A549 (cell line): Measurements from ENCODE around the gene GLS. TPM values are rescaled to one million over a fixed set of nuclear protein-coding genes. Genes with fewer than 3 reads are reported as not detected.
A peak's percentile ranks its signal among the peaks of the same experiment; 100 is the strongest.

Source experiments
- ATAC-seq, 2 experiments: fragments of 200-7000 bp in 1 of 2; fragments of >200 bp in 1 of 2; cut with Nextera tagmentation in 1 of 2; cut with Tn5 transposase in 1 of 2; 3 replicates each; pipeline versions ENCODE4 v1.8.0 to v1.9.1; 2018 to 2020; ENCODE audit warnings: mild to moderate bottlenecking in 1 of 2, moderate library complexity in 1 of 2
- CTCF ChIA-PET: fragments of 300-600 bp; sonication (Branson Sonifier 250); formaldehyde crosslinking; extraction: SDS; loops from one replicate; lab custom pipeline; 2021; ENCODE audit warnings: antibody characterized with exemption, inconsistent platforms; lab: Yijun Ruan, JAX
- POLR2A ChIA-PET: fragments of 350-600 bp; formaldehyde crosslinking; extraction: SDS; loops from one replicate; lab custom pipeline; 2021; ENCODE audit warnings: antibody characterized with exemption, inconsistent platforms; lab: Yijun Ruan, JAX
- DNase-seq, 2 experiments: peaks; one replicate each; pipeline versions ENCODE4 v3.0.0 to v3.0.0-alpha.2; 2011 to 2016; ENCODE audit warnings: low read depth in 1 of 2, low spot score in 1 of 2
- FAIRE-seq: peaks from 2 replicates; lab custom pipeline; 2011; peaks lifted over from hg19 to GRCh38; lab: Jason Lieb, UNC
- H3K27ac ChIP-seq, 2 experiments: fragments of >200 bp; sonication (Bioruptor Twin); formaldehyde crosslinking; 3 replicates each; pipeline ENCODE4 v1.5.1; 2016 to 2017
- H3K4me1 ChIP-seq: fragments of >200 bp; sonication (Bioruptor Twin); formaldehyde crosslinking; 3 replicates; pipeline ENCODE4 v1.6.1; 2016
- H3K4me2 ChIP-seq: fragments of >200 bp; sonication (Bioruptor Twin); formaldehyde crosslinking; 3 replicates; pipeline ENCODE4 v1.6.1; 2016
- H3K4me3 ChIP-seq: fragments of >200 bp; sonication (Bioruptor Twin); formaldehyde crosslinking; 3 replicates; pipeline ENCODE4 v1.5.1; 2016
- H3K9me3 ChIP-seq: fragments of >200 bp; sonication (Bioruptor Twin); formaldehyde crosslinking; 3 replicates; pipeline ENCODE4 v1.6.1; 2016
- CTCF ChIP-seq: fragments of >200 bp; sonication (Bioruptor Twin); formaldehyde crosslinking; IDR thresholded peaks from 3 replicates; pipeline ENCODE4 v1.5.1; 2016
- FOSL2 ChIP-seq, 2 experiments: fragments of 450-650 bp in 1 of 2; fragments of >200 bp in 1 of 2; sonication (Bioruptor Twin) in 1 of 2; formaldehyde crosslinking; IDR thresholded peaks; 2 replicates each; pipeline versions ENCODE4 v1.5.0 to v1.6.1; 2016 to 2020; ENCODE audit warnings: mild to moderate bottlenecking in 1 of 2, moderate library complexity in 1 of 2
- GATA3 ChIP-seq: IDR thresholded peaks from 2 replicates; pipeline ENCODE4 v1.6.1; 2012; ENCODE audit warnings: borderline replicate concordance
- HOXA7 ChIP-seq: fragments of 250-450 bp; sonication (Bioruptor Pico); IDR thresholded peaks from 2 replicates; pipeline ENCODE4 v1.5.0; 2020; ENCODE audit warnings: mild to moderate bottlenecking, moderate library complexity
- KDM5A ChIP-seq: fragments of 200-600 bp; sonication (generic); IDR thresholded peaks from 2 replicates; pipeline ENCODE4 v1.6.1; 2016; ENCODE audit warnings: antibody characterized with exemption, mild to moderate bottlenecking
- NFE2L2 ChIP-seq: fragments of 150-350 bp; conservative IDR thresholded peaks from 2 replicates; pipeline ENCODE4 v1.6.1; 2014; ENCODE audit warnings: low read length
- POLR2AphosphoS2 ChIP-seq: conservative IDR thresholded peaks from 2 replicates; pipeline ENCODE4 v1.6.1; 2012; ENCODE audit warnings: low read length, improper control_type of control experiment, inconsistent platforms
- SREBF2 ChIP-seq: fragments of 450-650 bp; IDR thresholded peaks from 2 replicates; pipeline ENCODE4 v1.6.1; 2014; ENCODE audit warnings: mild to moderate bottlenecking, moderate library complexity
- WGBS: methylation state at CpG from one replicate; pipeline ENCODE4 v1.1.6; 2017; ENCODE audit errors: missing lambda C conversion rate; 5-methylcytosine and 5-hydroxymethylcytosine counted together
- polyA plus RNA-seq, 4 experiments: library from polyadenylated mRNA; depleted of rRNA in 3 of 4; stranded (reverse); fragments of >200 nt; fragmentation: RNase III in 1 of 4; extraction: RNeasy Plus Mini Kit Qiagen cat#74134 plus additional on column Dnase treatment in 1 of 4; gene quantifications; 2 replicates in 3 of 4; 3 replicates in 1 of 4; pipeline ENCODE4 v1.2.3, GENCODE V29; 2011 to 2017
- TF ChIP-seq, protein P1 (sequence below): IDR thresholded peaks from 2 replicates; pipeline ENCODE4 v1.6.1; 2012
- TF ChIP-seq, protein P2 (sequence below): fragments of 450-650 bp; IDR thresholded peaks from 2 replicates; pipeline ENCODE4 v1.6.1; 2014; ENCODE audit warnings: antibody characterized with exemption

The GLS gene
- polyA plus RNA-seq, 2 of the 4 experiments (the other 2 are of a cell fraction): 269 to 321 TPM

DNA sequence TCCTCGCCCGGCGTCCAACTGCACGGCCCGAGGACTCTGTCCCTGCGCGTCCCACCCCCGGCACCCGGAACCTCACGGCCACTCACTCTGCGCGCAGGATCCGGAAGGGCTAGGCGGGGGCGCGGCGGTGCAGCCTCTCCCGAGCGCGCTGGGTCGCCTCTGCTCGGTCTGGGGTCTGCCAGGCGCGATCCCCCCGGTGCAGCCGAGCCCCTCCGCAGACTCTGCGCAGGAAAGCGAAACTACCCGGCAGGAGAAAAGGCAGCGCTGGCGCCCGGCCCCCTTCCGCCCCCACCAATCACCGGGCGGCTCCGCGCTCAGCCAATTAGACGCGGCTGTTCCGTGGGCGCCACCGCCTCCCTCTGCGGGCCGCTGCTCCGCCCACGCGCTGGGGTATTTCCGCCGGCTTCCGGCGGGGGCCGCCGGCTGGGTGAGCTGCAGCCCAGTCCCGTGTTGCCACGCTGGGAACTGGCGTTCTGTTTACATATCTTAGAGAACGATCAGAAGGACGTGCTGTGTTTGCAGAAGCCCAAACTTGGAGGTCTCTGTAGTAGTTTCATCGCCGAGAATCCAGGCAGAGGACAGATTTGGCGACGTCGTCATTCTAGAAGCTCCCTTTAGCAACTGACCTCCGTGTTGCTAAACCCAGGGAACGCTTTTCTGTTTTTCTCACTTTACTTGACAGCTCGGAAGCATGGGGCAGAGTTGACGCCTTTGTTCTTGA, 133.5 kb downstream of the GLS start, which contains the start of gene STAT1 (continued):
- TF ChIP-seq, protein P1, sequence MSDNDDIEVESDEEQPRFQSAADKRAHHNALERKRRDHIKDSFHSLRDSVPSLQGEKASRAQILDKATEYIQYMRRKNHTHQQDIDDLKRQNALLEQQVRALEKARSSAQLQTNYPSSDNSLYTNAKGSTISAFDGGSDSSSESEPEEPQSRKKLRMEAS: peak; percentile 95
- TF ChIP-seq FOSL2 (IDR thresholded peaks at IDR 0.05) (no peak), FOSL2 (CRISPR knock-in tag; IDR thresholded peaks at IDR 0.05) (no peak; the same call in none of the 2 replicates), HOXA7 (no peak), GATA3 (peak; percentile 53; the same call in 1 of the 2 replicates), POLR2AphosphoS2 (no peak), CTCF (no peak), KDM5A (peak; percentile 73)
- TF ChIP-seq, protein P2, sequence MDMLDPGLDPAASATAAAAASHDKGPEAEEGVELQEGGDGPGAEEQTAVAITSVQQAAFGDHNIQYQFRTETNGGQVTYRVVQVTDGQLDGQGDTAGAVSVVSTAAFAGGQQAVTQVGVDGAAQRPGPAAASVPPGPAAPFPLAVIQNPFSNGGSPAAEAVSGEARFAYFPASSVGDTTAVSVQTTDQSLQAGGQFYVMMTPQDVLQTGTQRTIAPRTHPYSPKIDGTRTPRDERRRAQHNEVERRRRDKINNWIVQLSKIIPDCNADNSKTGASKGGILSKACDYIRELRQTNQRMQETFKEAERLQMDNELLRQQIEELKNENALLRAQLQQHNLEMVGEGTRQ: no peak

DNA sequence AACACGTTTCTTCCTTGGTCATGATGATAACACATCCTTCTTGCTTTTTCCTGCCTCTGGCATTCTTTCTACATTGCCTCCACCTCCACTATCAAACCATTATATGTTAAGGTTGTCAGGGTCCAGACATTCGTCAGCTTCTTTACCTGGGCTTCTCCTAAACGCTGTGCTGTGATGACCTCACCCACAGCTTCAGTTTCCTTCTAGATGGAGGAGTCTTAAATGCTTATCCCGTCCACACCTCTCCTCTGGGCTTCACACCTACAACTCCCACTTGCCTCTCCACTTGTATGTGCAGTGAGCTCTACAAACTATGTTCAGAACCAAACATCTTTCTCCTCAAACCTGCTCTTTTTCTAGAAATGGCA, 134.0 kb downstream of the GLS start:
- Histone ChIP-seq H3K4me2 (peak overlapping the region; percentile 94), H3K4me3 (peak overlapping the region; percentile 82), H3K27ac (peak overlapping the region; percentile 85 to 91), H3K4me1 (peaks cover 54% of the 10 kb centered on the region), H3K9me3 (no peaks in the 10 kb centered on the region)
- WGBS: 37% methylated on average over 4 of the region's 4 CpGs
- no peak for DNase-seq
- no peak for FAIRE-seq
- ChIA-PET POLR2A (interaction anchor here (0.5 to 4.1 kb wide), 5 partner anchors 9 to 497 kb away, joined by 3 to 25 read pairs (median 4); no protein-coding TSS in a partner anchor), CTCF (interaction anchor here (1.4 to 2.2 kb wide), 2 partner anchors 38 to 487 kb away, joined by 5 to 7 read pairs; no protein-coding TSS in a partner anchor)
- peak in 1 of 2 experiments; percentile 3; a peak in 1 of 6 replicates for ATAC-seq
- TF ChIP-seq NFE2L2 (0 out of 2 replicates have a peak, but pooled peaks have one; percentile 5), SREBF2 (no peak)

Other genes with a start within 250 kb of the GLS start
- 55.6 and 67.3 TPM in 2 replicates for gene NAB1, start 231.7 kb upstream of the GLS start, polyA plus RNA-seq (2011; rRNA removed)
- gene NAB1, start 231.7 kb upstream of the GLS start, polyA plus RNA-seq (2017; fragmentation: RNase III; extraction: RNeasy Plus Mini Kit Qiagen cat#74134 plus additional on column Dnase treatment): 31.8 to 37.8 TPM (median 37.6 TPM) in 3 replicates
- gene STAT1, start 133.3 kb downstream of the GLS start, polyA plus RNA-seq (2011; rRNA removed): 167 and 182 TPM in 2 replicates
- 104 to 107 TPM (median 105 TPM) in 3 replicates for gene STAT1, start 133.3 kb downstream of the GLS start, polyA plus RNA-seq (2017; fragmentation: RNase III; extraction: RNeasy Plus Mini Kit Qiagen cat#74134 plus additional on column Dnase treatment)